Chondrocyte (in vitro differentiated cells): Measurements from ENCODE around the gene RGS7. TPM values are rescaled to one million over a fixed set of nuclear protein-coding genes. Genes with fewer than 3 reads are reported as not detected.

Source experiments
- DNase-seq: peaks from one replicate; pipeline ENCODE4 v3.0.0; 2021; ENCODE audit warnings: mixed read lengths, low spot score
- H3K27ac Mint-ChIP-seq: one replicate; pipeline ENCODE4 v1.8.0; 2021; ENCODE audit warnings: mild to moderate bottlenecking, moderate library complexity, mixed read lengths; ENCODE audit not compliant: unreplicated experiment
- H3K27me3 Mint-ChIP-seq: 2 replicates; pipeline ENCODE4 v1.8.0; 2021; ENCODE audit warnings: low read depth, mixed read lengths
- H3K36me3 Mint-ChIP-seq: 2 replicates; pipeline ENCODE4 v1.8.0; 2021; ENCODE audit warnings: low read depth, mixed read lengths
- H3K4me1 Mint-ChIP-seq: 2 replicates; pipeline ENCODE4 v1.8.0; 2021; ENCODE audit warnings: low read depth, mild to moderate bottlenecking, mixed read lengths
- H3K4me3 Mint-ChIP-seq: one replicate; pipeline ENCODE4 v1.8.0; 2021; ENCODE audit warnings: mild to moderate bottlenecking, moderate library complexity, mixed read lengths; ENCODE audit not compliant: unreplicated experiment
- H3K9me3 Mint-ChIP-seq: 2 replicates; pipeline ENCODE4 v1.8.0; 2021; ENCODE audit warnings: low read depth, mixed read lengths
- CTCF ChIP-seq: fragments of 200-600 bp; sonication (generic); IDR thresholded peaks from 2 replicates; pipeline ENCODE4 v1.5.0; 2021; ENCODE audit warnings: antibody characterized with exemption, mild to moderate bottlenecking, moderate library complexity
- total RNA-seq: library from RNA; stranded (reverse); gene quantifications from 3 replicates; pipeline ENCODE4 v1.2.1, GENCODE V29; 2021

Gene RGS7
- total RNA-seq, 1 donor from 2014 or later, result 3.9 TPM

GRCh38 chr1:241323514-241324195, 33.4 kb downstream of the RGS7 start:
- H3K36me3 Mint-ChIP-seq, result no peaks in the 10 kb centered on the region
- no peak for TF ChIP-seq CTCF
- H3K4me1 Mint-ChIP-seq, result no peaks in the 10 kb centered on the region
- no peak overlapping the region for H3K4me3 Mint-ChIP-seq
- no peak for DNase-seq
- no peaks in the 10 kb centered on the region for H3K27me3 Mint-ChIP-seq
- no peaks in the 10 kb centered on the region for H3K9me3 Mint-ChIP-seq
- H3K27ac Mint-ChIP-seq, result no peak overlapping the region

- no peak overlapping the region for H3K27ac Mint-ChIP-seq
Measured at GRCh38 chr1:241317676-241318075, 39.3 kb downstream of the RGS7 start.

GRCh38 chr1:241316372-241316771, 40.6 kb downstream of the RGS7 start:
- no peak for TF ChIP-seq CTCF
- Mint-ChIP-seq H3K9me3 (no peaks in the 10 kb centered on the region), H3K4me3 (no peak overlapping the region), H3K36me3 (peaks cover 2% of the 10 kb centered on the region), H3K4me1 (no peaks in the 10 kb centered on the region), H3K27ac (no peak overlapping the region), H3K27me3 (no peaks in the 10 kb centered on the region)
- DNase-seq, result no peak

More at GRCh38 chr1:241317676-241318075, 39.3 kb downstream of the RGS7 start:
- no peak overlapping the region for H3K4me3 Mint-ChIP-seq
- no peaks in the 10 kb centered on the region for H3K9me3 Mint-ChIP-seq
- DNase-seq, result no peak
- no peak for TF ChIP-seq CTCF
- H3K36me3 Mint-ChIP-seq, result peaks cover 2% of the 10 kb centered on the region
- H3K27me3 Mint-ChIP-seq, result no peaks in the 10 kb centered on the region
- H3K4me1 Mint-ChIP-seq, result no peaks in the 10 kb centered on the region

- H3K27me3 Mint-ChIP-seq, result no peaks in the 10 kb centered on the region
- H3K36me3 Mint-ChIP-seq, result no peaks in the 10 kb centered on the region
- H3K4me1 Mint-ChIP-seq, result peaks cover 9% of the 10 kb centered on the region
- no peak for DNase-seq
- peak; percentile 57 for TF ChIP-seq CTCF
- no peak overlapping the region for H3K27ac Mint-ChIP-seq
- no peak overlapping the region for H3K4me3 Mint-ChIP-seq
- H3K9me3 Mint-ChIP-seq, result no peaks in the 10 kb centered on the region
Measured at GRCh38 chr1:241311056-241311746, 45.8 kb downstream of the RGS7 start.

GRCh38 chr1:241310451-241310850, 46.6 kb downstream of the RGS7 start:
- Mint-ChIP-seq H3K36me3 (no peaks in the 10 kb centered on the region), H3K4me3 (no peak overlapping the region), H3K4me1 (peaks cover 9% of the 10 kb centered on the region), H3K27ac (no peak overlapping the region), H3K27me3 (no peaks in the 10 kb centered on the region), H3K9me3 (no peaks in the 10 kb centered on the region)
- no peak for DNase-seq
- TF ChIP-seq CTCF, result no peak
